Loucy (cell line): ENCODE measurements around the gene LOC128125822.

Experiments used
- H2AFZ ChIP-seq: fragments of 200-600 bp; sonication (generic); 2 replicates; pipeline ENCODE4 v1.6.0; 2016; ENCODE audit warnings: antibody characterized with exemption, mild to moderate bottlenecking, low read length, moderate library complexity
- H3F3A ChIP-seq: fragments of 200-600 bp; 2 replicates; pipeline ENCODE4 v1.6.0; 2016; ENCODE audit warnings: antibody characterized with exemption, low read depth, mild to moderate bottlenecking
- H3K27me3 ChIP-seq: fragments of 200-600 bp; sonication (generic); 2 replicates; pipeline ENCODE4 v1.6.1; 2014; ENCODE audit warnings: low read length, mild to moderate bottlenecking; ENCODE audit not compliant: insufficient read depth, poor library complexity, severe bottlenecking
- H3K36me3 ChIP-seq: fragments of 200-600 bp; sonication (generic); 2 replicates; pipeline ENCODE4 v1.6.1; 2016; ENCODE audit warnings: low read length; ENCODE audit not compliant: insufficient read depth
- H3K4me1 ChIP-seq: fragments of 200-600 bp; sonication (generic); 2 replicates; pipeline ENCODE4 v1.5.1; 2014; ENCODE audit warnings: low read length, mild to moderate bottlenecking; ENCODE audit not compliant: insufficient read depth, poor library complexity, severe bottlenecking
- H3K4me2 ChIP-seq: fragments of 200-600 bp; sonication (generic); 2 replicates; pipeline ENCODE4 v1.6.0; 2014; ENCODE audit warnings: antibody characterized with exemption, low read length, low read depth, mild to moderate bottlenecking; ENCODE audit not compliant: poor library complexity, severe bottlenecking
- H3K4me3 ChIP-seq: fragments of 200-600 bp; sonication (generic); 2 replicates; pipeline ENCODE4 v1.5.1; 2014; ENCODE audit warnings: low read length, mild to moderate bottlenecking, mixed read lengths; ENCODE audit not compliant: poor library complexity, severe bottlenecking
- H3K79me2 ChIP-seq: fragments of 200-600 bp; sonication (generic); 2 replicates; pipeline ENCODE4 v1.6.1; 2014; ENCODE audit warnings: low read length; ENCODE audit not compliant: insufficient read depth
- H3K9ac ChIP-seq: fragments of 200-600 bp; sonication (generic); 2 replicates; pipeline ENCODE4 v1.6.0; 2014; ENCODE audit warnings: mild to moderate bottlenecking, low read depth, low read length, moderate library complexity; ENCODE audit not compliant: poor library complexity, severe bottlenecking
- H3K9me2 ChIP-seq: fragments of 200-600 bp; sonication (generic); replicated peaks from 2 replicates; pipeline ENCODE4 v1.6.1; 2016; ENCODE audit warnings: low read depth, low read length, mixed read lengths
- H3K9me3 ChIP-seq: fragments of 200-600 bp; sonication (generic); 2 replicates; pipeline ENCODE4 v1.6.1; 2014; ENCODE audit warnings: mild to moderate bottlenecking, antibody characterized with exemption, low read length, low read depth; ENCODE audit not compliant: insufficient read depth
- H4K20me1 ChIP-seq: fragments of 200-600 bp; sonication (generic); 2 replicates; pipeline ENCODE4 v1.6.0; 2014; ENCODE audit warnings: antibody characterized with exemption, low read length, mild to moderate bottlenecking; ENCODE audit not compliant: insufficient read depth, poor library complexity, severe bottlenecking
- CTCF ChIP-seq: fragments of 200-600 bp; sonication (generic); conservative IDR thresholded peaks from 2 replicates; pipeline ENCODE4 v1.5.1; 2014; ENCODE audit warnings: mild to moderate bottlenecking, antibody characterized with exemption, low read length
- EZH2phosphoT487 ChIP-seq: fragments of 200-600 bp; IDR thresholded peaks from 2 replicates; pipeline ENCODE4 v1.6.1; 2018; ENCODE audit warnings: antibody characterized with exemption, mild to moderate bottlenecking, moderate library complexity, borderline replicate concordance

The LOC128125822 gene

GRCh38 chr6:63565058-63565726 is 7.1 kb upstream of the LOC128125822 start:
- Histone ChIP-seq H3K79me2 (no peaks in the 10 kb centered on the region), H3K9me2 (no peaks in the 10 kb centered on the region), H3K4me2 (no peak overlapping the region), H3K27me3 (peaks cover 8% of the 10 kb centered on the region), H4K20me1 (no peaks in the 10 kb centered on the region), H3K9me3 (no peaks in the 10 kb centered on the region), H3F3A (no peaks in the 10 kb centered on the region), H3K9ac (no peak overlapping the region), H3K36me3 (no peaks in the 10 kb centered on the region), H3K4me1 (no peaks in the 10 kb centered on the region), H2AFZ (no peak overlapping the region), H3K4me3 (no peak overlapping the region)
- TF ChIP-seq EZH2phosphoT487 (no peak), CTCF (no peak)

- Histone ChIP-seq H3K9ac (no peak overlapping the region), H3K27me3 (peaks cover 10% of the 10 kb centered on the region), H3F3A (no peaks in the 10 kb centered on the region), H3K4me3 (no peak overlapping the region), H3K4me1 (no peaks in the 10 kb centered on the region), H3K9me2 (no peaks in the 10 kb centered on the region), H3K9me3 (no peaks in the 10 kb centered on the region), H3K79me2 (no peaks in the 10 kb centered on the region), H3K36me3 (no peaks in the 10 kb centered on the region), H2AFZ (no peak overlapping the region), H4K20me1 (no peaks in the 10 kb centered on the region), H3K4me2 (no peak overlapping the region)
- TF ChIP-seq CTCF (no peak), EZH2phosphoT487 (no peak)
These were observed 6.3 kb upstream of the LOC128125822 start for GRCh38 chr6:63565727-63566596.

- Histone ChIP-seq H3K9me3 (no peaks in the 10 kb centered on the region), H4K20me1 (no peaks in the 10 kb centered on the region), H3K4me3 (no peak overlapping the region), H3F3A (no peaks in the 10 kb centered on the region), H3K36me3 (no peaks in the 10 kb centered on the region), H3K4me1 (peaks cover 9% of the 10 kb centered on the region), H3K9me2 (no peaks in the 10 kb centered on the region), H2AFZ (no peak overlapping the region), H3K4me2 (no peak overlapping the region), H3K79me2 (peaks cover 6% of the 10 kb centered on the region), H3K9ac (no peak overlapping the region), H3K27me3 (peaks cover 16% of the 10 kb centered on the region)
- TF ChIP-seq EZH2phosphoT487 (no peak), CTCF (no peak)
These were observed 4.3 kb upstream of the LOC128125822 start for GRCh38 chr6:63567966-63568365.
